ENCODE results near the gene BBC3.

Gene BBC3

DNA sequence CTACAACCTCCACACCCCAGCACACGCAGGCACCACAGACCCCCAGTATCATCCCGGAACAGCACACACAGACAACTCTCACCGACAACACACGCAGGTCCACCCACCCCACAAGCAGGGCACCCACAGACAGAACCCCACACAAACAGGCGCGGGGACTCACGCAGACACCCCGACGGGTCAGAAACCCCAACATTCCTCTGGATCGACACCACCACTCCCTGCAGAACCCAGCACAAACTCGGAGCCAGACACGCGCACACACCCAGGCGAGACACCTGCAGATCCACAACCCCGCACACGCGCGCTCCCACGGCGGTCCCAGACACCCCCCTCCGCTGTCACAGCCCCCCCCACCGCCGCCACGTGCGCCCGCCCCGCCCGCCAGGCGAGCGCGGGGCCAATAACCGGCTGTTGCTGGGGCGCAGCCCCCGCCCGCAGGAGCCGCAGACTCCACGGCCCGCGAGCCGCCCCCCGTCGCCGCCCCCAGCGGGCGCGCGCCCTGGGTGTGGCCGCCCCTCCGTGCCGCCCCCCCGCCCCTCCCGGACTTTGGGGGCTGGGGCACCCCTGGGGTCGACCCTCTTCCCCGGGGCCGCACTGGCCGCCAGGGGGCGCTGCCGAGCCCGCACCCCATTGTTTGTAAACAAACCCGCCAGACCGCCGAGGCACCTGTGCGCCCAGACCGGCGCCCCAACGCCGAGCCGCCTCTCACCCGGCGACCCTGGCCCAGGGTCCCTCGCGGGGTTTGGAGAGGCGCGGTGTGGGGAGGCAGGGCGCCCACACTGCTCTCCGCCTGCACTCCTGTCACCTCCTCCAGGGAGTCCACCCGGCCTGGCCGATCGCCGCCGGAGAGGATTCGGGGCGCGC lies 712 bp downstream of the BBC3 start:
- peak overlapping the region; percentile 83 to 96 for H3K4me3 ChIP-seq (replicated peaks in 1 of 2; ENCODE audit: low read depth in 2 of 2, low read length in 2 of 2)
- TF ChIP-seq, protein P1, sequence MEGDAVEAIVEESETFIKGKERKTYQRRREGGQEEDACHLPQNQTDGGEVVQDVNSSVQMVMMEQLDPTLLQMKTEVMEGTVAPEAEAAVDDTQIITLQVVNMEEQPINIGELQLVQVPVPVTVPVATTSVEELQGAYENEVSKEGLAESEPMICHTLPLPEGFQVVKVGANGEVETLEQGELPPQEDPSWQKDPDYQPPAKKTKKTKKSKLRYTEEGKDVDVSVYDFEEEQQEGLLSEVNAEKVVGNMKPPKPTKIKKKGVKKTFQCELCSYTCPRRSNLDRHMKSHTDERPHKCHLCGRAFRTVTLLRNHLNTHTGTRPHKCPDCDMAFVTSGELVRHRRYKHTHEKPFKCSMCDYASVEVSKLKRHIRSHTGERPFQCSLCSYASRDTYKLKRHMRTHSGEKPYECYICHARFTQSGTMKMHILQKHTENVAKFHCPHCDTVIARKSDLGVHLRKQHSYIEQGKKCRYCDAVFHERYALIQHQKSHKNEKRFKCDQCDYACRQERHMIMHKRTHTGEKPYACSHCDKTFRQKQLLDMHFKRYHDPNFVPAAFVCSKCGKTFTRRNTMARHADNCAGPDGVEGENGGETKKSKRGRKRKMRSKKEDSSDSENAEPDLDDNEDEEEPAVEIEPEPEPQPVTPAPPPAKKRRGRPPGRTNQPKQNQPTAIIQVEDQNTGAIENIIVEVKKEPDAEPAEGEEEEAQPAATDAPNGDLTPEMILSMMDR (IDR thresholded peaks at IDR 0.05; ENCODE audit: low read depth, low read length) = peak; percentile 56
- DNase-seq (ENCODE audit: low read depth in 2 of 2) = peak; percentile 47 to 54

DNA sequence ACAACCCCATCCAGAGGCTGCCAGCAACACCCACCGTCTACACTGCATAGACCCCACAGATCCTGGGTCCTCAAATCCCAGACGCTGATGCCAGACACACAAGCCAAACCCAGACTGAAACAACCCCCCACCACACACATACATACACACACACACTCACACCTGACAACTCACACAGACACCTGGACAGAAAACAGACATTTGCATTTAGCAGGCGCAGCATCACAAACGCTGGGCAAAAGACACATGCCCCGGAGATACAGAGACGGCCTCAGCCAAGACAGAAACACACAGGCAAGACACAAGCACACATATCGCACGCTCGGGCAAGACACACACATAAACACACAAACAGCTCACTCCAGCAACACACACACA lies 1.3 kb downstream of the BBC3 start:
- TF ChIP-seq, protein P1 (IDR thresholded peaks at IDR 0.05; ENCODE audit: low read depth, low read length) = no peak
- DNase-seq (ENCODE audit: low read depth in 2 of 2) = peak in 1 of 2 donors; percentile 41
- H3K4me3 ChIP-seq (replicated peaks in 1 of 2; ENCODE audit: low read depth in 2 of 2, low read length in 2 of 2) = peak overlapping the region; percentile 76 to 96

DNA sequence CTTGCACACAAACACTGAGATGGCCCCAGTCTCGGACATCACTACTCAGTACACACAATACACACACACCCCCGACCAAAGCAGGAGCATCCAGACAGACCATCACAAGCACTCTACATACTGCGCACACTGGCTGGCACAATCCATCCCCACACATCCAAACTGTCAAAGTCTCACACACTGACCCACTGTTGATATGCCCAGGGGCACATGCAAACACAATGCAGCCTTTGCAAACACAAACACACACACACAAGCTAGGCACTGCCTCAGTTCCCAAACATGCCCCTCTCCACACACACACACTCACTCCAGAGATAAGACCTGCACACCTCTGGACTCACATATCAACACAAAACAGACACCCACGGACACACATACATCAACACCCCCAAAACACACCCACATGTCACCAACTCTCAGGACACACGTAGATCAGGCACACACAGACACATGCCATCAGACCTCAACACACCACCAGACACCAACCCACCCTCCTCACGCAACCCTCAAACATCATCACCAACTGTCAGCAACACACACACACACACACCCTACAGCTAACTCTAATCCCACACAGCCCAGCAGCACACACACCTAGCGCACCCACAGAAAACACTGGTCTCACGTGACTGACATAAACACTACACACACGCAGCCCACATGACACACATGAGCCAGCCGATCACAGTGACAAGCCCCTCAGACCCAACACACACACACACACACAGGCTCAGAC lies 1.9 kb downstream of the BBC3 start:
- TF ChIP-seq, protein P1 (IDR thresholded peaks at IDR 0.05; ENCODE audit: low read depth, low read length) = no peak
- peak overlapping the region; percentile 76 to 96 for H3K4me3 ChIP-seq (replicated peaks in 1 of 2; ENCODE audit: low read depth in 2 of 2, low read length in 2 of 2)
- DNase-seq (ENCODE audit: low read depth in 2 of 2) = peak; percentile 33 to 39

DNA sequence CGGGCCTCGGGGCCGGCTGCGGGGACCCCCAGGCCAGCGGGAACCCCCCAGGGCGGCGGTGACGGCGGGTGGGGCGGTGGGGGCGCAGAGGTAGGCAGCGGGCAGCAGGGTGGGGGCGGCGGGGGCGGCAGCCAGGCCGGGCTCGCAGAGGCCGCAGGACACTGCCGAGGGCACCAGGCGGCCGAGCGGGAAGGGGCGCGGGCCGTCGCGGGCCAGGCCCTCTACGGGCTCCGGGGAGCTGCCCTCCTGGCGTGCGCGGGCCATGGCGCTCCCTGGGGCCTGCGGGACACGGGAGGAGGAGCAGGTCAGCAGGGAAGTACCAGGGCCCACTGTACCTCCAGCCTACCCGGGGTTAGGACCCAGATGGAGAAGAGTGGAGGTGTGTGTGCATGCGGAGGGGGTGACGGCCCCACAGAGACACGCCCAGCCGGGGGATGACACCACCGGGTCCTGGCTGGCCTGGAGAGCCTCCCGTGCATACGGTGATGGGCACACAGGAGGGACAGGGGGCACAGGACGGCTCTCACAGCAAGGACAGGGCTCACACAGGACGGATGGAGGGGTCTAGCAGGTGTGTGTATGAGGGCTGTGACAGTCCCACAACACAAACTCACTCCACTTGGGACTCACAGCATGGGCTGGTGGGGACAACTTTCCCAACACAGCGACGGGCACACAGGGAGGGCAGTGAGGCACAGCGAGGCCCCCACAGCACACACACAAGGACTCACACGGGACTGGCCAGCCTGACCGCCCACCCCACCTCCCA lies 2.6 kb downstream of the BBC3 start:
- TF ChIP-seq, protein P1 (IDR thresholded peaks at IDR 0.05; ENCODE audit: low read depth, low read length) = no peak
- H3K4me3 ChIP-seq (replicated peaks in 1 of 2; ENCODE audit: low read depth in 2 of 2, low read length in 2 of 2) = peak overlapping the region; percentile 76 to 96
- DNase-seq (ENCODE audit: low read depth in 2 of 2) = peak; percentile 23 to 33

DNA sequence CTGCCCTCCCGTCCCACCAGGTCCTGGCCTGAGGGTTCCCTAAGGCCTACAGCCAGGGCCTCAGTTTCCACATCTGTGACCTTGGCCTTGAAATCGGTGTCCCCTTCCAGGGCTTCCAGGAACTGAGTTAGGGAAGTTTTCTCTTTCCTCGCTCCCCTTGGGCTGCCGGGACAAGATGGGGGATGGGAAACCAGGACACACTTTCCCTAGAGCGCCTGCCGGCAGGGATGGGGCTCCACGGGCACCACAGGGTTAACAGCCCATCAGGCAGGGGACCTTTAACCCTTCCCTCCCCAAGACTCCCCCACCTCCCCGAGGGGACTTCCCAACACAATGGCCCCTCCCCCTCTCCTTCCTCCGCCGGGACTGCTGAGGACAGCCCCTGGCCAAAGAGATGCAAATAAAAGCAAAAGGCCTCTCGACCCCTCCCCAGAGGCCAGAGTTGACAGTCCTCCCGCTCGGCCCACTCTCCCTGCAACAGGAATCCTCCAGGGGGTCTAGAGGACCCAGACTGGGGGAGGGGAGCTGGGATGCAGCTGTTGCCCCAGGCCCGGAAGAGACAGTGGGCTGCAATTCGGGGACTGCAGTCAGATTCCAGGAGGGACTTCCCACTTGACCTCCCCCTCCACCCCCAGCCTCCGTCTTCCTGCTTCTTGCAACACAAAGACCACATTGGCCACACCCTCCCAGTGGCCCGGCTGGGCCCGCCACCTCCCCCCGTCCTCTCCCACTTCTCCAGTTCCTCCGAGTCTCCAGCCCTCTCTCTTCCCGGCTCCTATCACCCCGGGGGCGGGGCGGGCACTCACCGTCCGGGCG lies 3.4 kb downstream of the BBC3 start:
- peak overlapping the region; percentile 40 to 96 for H3K4me3 ChIP-seq (replicated peaks in 1 of 2; ENCODE audit: low read depth in 2 of 2, low read length in 2 of 2)
- DNase-seq (ENCODE audit: low read depth in 2 of 2) = peak; percentile 96 to 98
- TF ChIP-seq, protein P1 (IDR thresholded peaks at IDR 0.05; ENCODE audit: low read depth, low read length) = no peak

All from cardiac fibroblast (primary cell).